HG03575 (cell line): ENCODE measurements around the gene ROBO2.

Source experiments
- ATAC-seq: cut with Tn5 transposase; IDR thresholded peaks from one replicate; pipeline ENCODE4 v1.9.1; 2021; ENCODE audit not compliant: unreplicated experiment, insufficient number of reproducible peaks, low FRiP score; ENCODE audit errors: extremely low read depth

ROBO2 gene

DNA sequence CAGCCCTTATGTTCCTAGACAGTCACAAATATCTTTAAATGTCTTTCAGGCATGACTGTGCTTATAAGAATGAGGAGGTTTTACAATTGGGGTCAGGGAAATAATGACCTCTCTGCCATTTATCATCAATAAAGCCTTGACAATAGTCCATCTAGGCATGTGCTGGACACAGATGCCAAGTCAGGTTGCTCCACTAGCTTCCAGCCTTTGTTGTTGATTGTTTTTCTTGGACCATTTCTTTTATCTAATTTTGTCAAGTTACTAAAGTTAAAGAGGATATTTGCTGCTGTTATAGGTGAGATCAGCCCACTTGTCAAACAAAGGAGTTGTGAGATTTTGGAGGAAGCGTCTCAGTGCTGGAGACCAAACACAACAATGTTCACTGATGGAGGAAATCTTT lies 628.0 kb downstream of the ROBO2 start:
- no peak for ATAC-seq

DNA sequence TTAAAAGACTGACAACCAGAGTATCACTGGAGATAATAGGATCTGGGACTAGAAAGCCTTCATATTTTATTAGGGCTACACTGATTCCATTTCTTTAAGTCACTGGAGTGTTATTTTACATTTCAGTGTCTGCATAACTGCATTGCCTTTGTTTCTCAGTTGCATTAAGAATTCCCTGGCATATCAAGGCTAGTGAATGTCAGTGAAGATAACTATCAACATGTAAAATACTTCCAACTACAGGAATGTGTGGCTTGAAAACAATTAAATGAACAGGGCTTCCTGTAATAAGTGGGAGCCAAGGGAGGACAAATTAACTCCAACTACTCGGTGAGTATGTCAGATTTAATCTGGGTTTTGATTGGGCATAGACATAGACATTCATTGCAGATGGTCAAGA lies 628.5 kb downstream of the ROBO2 start:
- ATAC-seq, result no peak

GRCh38 chr3:77672016-77672415 lies 632.1 kb downstream of the ROBO2 start:
- ATAC-seq, result no peak

DNA sequence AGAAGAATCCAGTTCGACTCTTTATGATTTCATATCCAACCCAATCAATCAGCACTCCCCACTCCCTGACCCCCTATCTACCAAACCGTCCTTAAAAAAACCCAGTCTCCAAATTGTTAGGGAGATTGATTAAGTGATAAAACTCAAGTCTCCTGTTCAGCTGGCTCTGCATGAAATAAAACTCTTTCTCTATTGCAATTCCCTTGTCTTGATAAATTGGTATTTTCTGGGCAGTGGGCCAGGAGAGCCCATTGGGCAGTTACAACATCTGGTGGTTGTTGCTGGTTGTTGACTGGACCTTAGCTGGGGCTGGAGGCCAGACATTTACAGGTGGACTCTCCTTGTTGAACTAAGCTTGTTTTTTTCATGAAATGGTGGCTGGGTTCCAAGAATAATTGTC lies 642.3 kb downstream of the ROBO2 start:
- ATAC-seq, result no peak

- ATAC-seq, result no peak
These were observed 644.2 kb downstream of the ROBO2 start for GRCh38 chr3:77684115-77684514.

- ATAC-seq, result no peak
These were observed 645.8 kb downstream of the ROBO2 start for GRCh38 chr3:77685713-77686112.

- no peak for ATAC-seq
These were observed 646.7 kb downstream of the ROBO2 start for GRCh38 chr3:77686560-77686959.

DNA sequence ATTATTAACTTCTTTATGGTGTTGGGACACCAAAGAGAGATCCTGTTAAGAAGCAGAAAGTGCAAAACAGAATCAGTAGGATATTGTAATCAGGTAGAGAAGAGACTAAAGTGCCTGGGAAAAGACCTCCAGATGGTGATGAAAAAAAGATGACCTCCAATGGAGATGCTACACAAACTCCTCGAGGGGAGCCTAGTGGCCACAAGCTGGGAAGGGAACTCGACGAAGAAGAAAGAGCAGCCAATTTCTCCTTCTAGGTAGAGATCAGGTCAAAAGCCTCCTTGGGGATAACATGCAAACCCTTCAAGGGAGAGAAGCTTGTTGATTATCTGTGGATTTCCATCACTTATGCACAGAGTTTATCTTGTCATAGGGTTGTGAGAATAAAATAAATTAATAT lies 647.6 kb downstream of the ROBO2 start:
- ATAC-seq, result no peak

DNA sequence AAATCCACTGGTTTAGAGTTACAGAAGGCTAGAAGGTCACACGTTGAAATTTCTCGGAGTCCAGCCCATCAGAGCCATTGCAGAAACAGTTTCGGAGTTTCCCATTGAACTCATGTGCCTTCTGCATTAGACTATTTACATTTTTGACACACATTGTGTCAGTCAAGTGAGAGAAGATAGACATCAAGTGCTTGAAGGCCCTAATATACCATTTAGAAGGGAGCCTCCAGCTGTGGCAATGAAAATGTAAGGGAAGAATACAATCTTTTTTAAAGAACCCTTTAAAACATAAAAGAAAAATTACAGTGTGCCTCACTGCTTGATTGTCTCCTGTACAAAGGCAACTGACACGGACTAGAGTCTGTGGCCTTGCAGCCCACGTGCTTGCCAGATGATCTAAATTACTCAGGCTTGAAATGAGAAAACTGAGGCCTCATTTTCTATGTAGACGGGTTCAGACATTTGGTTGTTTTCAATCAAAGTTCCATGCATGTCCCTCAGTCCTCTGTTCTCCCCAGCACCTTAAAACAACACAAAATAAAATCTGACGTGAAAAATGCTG lies 650.5 kb downstream of the ROBO2 start:
- ATAC-seq, result no peak

- no peak for ATAC-seq
These were observed 653.2 kb downstream of the ROBO2 start for GRCh38 chr3:77693147-77693546.

GRCh38 chr3:77699125-77699691 lies 659.3 kb downstream of the ROBO2 start:
- no peak for ATAC-seq
